Measurements from ENCODE around the gene ATP1B1.

The ATP1B1 gene

DNA sequence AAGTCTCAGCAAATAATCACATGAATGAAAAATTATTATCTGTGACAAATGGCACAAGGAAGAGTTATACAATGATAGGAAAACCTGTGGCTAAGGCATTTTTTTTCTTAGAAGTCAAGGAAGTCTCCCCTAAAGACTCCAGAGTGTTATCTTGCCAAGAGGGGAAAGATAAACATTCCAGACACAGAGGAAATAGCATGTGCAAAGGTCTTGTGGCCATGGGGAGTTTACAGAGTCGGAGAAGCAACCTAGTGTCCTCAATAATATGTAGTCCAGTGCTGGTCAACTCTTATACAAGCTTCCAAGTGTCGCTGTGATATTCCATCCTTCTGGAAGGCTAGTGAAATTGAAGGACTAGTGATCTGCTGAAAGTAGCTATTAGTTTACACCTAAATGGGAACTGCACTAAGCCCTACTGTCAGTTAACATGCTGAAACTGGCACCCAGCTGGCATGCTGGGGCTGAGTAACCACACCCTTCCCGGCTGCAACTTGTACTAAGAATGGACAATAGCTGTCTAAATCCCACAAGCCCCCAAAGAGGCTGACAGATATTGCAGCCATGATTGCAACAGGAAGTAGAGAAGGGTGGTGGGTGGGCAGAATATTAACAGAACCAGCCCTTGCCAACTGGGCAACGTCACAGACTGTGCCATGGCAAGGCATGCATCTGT lies 11.5 kb upstream of the ATP1B1 start:
- no peak for DNase-seq (ENCODE audit: low spot score)

DNA sequence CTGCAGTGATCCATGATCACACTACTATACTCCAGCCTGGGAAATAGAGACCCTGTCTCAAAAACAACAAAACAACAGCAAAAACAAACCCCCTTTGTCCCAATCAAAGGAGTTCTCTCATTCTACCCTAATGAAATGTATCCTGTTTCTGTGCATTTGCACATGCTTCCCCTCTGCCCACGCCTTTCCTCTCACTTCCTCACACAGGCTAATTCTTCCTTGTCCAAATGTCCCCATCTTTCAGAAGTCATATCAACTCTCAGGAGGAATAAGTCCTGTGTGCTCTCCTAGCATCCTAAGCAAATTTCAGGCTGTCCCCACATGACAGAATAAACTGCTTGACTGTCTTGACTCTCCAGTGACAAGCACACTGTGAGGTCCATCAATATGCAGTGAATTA lies 8.1 kb upstream of the ATP1B1 start:
- no peak for DNase-seq (ENCODE audit: low spot score)

GRCh38 chr1:169099561-169099960 lies 6.9 kb upstream of the ATP1B1 start:
- DNase-seq (ENCODE audit: low spot score): no peak

DNA sequence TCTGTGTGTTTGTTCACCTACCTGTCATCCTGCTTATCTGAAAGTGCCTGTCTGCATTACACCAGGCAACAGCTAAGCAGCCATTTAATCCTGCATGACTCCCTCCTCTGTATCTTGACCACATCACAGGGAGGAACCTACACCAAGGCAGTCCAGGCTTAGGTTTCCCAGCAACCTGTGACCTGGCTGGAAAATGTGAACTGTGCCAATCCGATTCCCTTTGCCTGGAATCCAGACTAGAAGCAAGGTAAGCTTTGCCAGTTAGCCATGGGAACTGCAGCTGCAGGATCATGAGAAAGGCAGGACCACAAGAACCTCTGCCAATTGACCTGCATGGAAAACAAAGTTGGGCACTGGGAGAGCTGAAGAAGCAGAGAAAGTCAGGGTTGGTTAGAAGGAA lies 6.3 kb upstream of the ATP1B1 start:
- no peak for DNase-seq (ENCODE audit: low spot score)

DNA sequence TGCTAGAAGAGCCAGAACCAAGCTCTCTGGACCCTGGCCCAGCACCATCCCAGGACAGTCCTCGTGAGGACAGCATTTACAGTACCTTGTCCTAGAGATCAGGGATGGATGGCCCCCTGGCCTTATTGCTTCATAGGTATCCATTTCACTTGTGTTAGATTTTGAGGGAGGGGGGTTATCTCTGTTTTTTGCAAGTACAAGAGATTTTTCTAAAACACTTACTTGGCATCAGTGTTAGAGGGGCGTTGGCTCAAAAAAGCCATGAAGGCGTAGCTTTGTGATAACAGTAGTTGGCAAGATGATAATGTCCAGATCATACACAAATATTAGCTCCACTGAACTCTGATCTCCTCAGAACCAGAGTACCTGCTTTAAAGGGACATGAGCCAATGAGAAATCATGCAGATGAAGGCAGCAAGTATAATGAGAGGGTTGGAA lies 5.8 kb upstream of the ATP1B1 start:
- no peak for DNase-seq (ENCODE audit: low spot score)

- peak; percentile 75 for DNase-seq (ENCODE audit: low spot score)
These were observed 3.9 kb upstream of the ATP1B1 start for GRCh38 chr1:169102567-169102966.

- no peak for DNase-seq (ENCODE audit: low spot score)
These were observed 3.5 kb upstream of the ATP1B1 start for GRCh38 chr1:169103002-169103401.

DNA sequence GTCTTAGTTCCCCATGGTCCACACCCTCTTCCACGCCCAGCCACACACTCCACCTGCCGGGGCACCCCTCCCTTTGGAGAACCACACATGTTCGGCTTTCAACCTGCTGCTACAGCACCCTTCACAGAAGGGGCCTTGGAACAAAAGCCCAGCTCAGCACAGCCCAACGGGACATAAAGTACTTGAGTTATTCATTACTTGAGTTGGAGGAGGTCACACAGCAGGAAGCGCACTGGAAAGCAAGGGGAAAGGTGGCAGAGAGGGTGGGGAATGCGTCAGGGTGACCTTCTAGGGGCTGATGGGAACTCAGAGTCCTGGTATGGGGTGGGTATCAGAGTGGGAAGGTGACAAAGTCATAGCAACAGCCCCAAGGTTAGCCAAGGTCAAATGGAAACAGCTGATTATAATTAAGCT lies 3.0 kb upstream of the ATP1B1 start:
- DNase-seq (ENCODE audit: low spot score): no peak

DNA sequence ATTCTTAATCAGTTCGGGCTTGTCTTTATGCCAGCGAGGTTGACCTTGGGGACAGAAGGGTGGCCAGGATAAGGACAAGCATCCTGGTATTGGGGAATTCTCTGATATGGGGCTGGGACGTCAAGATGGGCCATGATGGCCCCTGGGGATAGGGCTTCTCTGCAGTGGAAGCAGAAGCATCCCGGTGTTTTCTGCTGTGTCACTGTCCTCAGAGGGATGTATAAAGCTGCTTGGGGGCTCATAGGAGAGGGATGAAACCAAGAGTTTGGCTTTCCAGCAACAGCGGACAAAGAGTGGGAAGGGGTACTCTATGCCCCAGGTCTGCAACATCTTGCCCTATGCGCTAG lies 1.4 kb upstream of the ATP1B1 start:
- DNase-seq (ENCODE audit: low spot score): no peak

- no peak for DNase-seq (ENCODE audit: low spot score)
These were observed 926 bp upstream of the ATP1B1 start for GRCh38 chr1:169105434-169106094.

GRCh38 chr1:169106921-169107602 lies 572 bp downstream of the ATP1B1 start:
- peak; percentile 21 for DNase-seq (ENCODE audit: low spot score)

- DNase-seq (ENCODE audit: low spot score): peak; percentile 19
These were observed 1.2 kb downstream of the ATP1B1 start for GRCh38 chr1:169107603-169108208.

DNA sequence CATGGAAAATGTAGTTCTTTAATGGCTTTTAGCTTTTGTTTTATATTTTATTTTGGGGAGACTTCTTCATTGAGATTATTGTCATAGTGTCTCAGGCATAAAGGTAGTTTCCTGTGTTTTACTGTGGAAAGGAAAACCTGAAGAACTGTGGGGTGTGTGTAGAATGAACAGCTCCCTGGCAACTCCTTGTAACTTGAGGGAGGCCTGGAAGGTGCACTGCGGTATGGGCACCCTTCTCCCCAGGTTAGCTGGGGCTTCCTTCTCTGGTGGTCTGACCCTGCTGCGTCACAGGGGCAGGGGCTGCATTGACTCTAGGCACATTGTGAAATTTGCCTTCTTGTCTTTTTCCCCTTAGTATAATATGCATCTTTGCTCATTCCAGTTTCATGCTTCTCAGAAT lies 1.7 kb downstream of the ATP1B1 start:
- no peak for DNase-seq (ENCODE audit: low spot score)

GRCh38 chr1:169108863-169109560 lies 2.5 kb downstream of the ATP1B1 start:
- no peak for DNase-seq (ENCODE audit: low spot score)

DNA sequence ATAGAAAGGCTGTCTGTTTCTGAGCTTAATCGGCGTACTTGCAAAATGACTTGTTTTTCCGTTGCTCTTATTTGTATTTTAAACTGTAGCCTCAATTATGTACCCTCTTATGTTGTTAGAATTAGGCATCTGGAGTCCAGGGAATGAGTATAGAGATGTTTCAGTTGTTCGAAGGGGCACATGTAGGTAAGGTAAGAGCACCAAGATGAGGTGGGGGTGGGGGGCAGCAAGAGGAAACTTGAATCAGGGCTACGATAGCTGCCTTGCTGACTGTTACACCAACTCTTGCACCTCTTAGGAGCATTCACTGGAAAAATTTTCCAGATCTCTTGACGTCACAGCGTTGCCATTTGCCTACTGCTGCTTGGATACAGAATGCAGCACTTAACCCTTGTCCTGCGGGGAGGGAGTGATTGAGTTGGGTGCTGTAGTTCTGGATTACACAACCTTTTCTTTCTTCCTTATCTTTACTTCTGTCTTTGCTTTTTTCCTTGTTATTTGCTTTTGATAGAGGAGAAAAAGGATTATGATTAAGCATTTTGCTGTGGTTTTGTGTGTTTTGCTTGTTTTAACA lies 3.2 kb downstream of the ATP1B1 start:
- DNase-seq (ENCODE audit: low spot score): peak; percentile 38

DNA sequence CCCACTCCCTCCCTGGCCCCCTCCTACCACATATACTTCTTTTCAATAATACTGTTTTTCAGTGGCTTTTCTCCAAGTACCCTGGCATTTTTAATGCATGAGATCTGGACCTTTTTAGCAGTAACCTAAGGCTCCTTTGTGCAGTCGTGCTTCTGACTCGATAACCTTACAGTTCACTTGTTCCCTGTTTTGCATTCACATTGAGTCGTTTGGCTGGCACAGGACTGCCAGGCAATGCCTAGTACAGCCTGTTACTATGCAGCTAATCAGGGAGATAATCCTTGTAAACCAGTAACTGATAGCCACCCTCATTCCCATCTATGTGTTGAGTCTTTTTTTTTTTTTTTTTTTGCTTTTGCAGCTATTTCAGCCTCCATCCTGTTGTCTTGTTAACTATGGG lies 3.7 kb downstream of the ATP1B1 start:
- no peak for DNase-seq (ENCODE audit: low spot score)

GRCh38 chr1:169110689-169111447 lies 4.4 kb downstream of the ATP1B1 start:
- no peak for DNase-seq (ENCODE audit: low spot score)

DNA sequence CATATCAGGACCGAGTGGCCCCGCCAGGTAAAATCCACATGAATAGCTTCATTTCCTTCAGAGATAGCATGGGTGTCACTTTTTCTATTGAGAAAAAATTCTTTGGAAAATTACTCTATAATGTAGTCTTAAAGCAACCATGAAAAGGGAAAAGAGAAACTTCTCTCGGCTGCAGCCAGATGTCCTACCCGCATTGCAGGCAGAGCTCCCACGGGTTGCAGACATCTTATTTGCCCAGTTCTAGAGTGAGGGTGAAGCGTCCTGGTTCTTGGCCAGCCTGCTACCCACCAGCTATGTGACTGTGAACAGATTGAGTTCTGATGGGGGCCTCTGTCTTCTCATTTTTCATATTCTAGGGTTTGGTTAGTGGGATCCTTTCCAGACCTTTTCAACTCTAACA lies 5.0 kb downstream of the ATP1B1 start:
- no peak for DNase-seq (ENCODE audit: low spot score)

DNA sequence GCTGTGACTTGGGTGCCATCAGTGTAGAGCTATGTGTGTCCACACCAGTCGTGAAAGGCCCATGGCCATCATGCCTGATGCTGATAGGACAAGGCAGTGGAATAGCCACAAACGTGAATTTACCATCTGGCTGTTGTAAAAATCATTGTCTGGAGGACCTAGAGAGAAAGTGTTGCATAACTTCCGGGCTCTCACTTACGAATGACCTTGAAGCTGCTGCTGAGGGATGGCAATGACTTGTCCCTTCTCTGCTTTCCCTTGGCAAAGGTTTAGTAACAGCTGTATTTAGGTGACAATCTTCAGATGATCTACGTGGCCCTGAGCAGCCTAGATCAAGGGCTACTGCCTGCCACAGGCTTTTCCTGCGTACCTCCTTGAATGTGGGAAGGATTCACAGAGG lies 5.8 kb downstream of the ATP1B1 start:
- DNase-seq (ENCODE audit: low spot score): no peak

DNA sequence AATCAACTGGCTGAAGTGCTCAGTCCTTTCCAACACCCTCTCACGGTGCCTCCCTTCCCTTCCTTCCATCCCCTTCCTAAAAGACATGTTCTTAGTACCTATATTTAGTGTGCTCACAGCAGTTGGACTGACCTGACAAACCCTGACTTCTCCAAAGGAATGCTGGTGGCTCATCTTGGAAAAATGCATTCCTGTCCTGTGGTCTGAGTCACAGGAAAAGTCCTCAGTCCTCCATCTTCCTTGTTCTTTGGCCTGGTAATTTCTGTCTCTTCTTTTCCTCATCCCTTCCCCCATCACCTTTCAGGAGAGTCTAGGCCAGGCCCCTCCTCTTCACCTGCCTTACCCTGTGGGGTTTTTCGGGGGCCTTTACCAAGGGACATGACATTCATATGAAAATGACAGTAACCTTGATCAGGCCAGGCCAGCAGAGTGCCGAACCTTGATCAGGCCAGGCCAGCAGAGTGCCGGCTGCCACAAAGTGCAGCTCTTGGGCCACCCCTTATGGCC lies 7.2 kb downstream of the ATP1B1 start:
- peak; percentile 92 for DNase-seq (ENCODE audit: low spot score)
